Germinal center (tissue), 1 donor: Measurements from ENCODE around the gene PEDS1.
"Not testable (repeated sequence)": the region's sequence is repeated elsewhere in the genome, so short reads cannot be mapped to it uniquely, and the experiment has no call there.

Experiments used
- DNase-seq: peaks from one replicate; pipeline ENCODE4 v3.0.0; 2012; ENCODE audit warnings: mixed read lengths, low spot score

Gene PEDS1

DNA sequence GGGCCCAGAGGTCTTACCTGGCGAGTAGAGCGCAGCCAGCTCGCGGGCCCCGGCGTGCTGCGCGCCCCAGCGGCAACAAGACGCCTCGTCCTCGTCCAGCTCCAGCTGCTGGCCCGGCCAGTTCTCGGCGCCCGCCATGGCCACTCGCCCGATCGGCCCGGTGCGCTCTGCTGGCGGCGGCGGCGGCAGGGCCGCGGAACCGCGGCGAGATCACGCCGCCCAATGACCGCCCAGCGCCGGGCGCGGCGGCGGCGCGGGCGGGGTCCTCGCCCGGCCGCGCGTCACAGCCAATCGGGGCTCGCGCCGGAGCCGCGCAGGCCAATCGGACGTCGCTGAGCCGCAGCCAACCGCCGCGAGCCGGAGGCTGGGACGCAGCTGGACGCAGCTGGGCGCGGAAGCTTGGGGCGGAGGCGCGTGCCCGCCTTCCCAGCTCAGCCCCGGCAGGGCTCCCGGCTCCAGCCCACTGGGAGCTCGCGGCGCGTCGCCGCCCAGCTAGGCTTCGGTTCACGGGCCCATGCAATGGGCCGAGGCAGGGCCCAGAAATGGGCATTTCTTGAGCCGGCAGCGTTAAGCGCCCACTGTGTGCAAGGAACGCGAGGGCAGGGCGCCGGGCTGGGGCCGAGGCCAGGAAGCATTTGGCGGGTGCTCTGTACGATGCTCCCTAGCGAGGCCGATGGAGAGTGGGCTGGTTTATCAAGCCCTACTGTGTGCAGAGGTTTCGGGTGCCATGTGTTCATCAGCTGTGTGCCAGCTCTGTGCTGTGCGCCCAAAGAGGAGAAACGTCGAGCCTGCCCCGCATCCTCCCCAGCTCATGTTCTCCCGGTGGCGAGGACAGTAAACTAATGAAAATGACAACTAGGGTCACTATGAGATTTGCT, at the start of gene PEDS1:
TSS of gene PEDS1 (minus strand) at position 224 of the 878 bp plus-strand sequence. CDS start at position 138, 86 bp downstream.
- DNase-seq: peak; percentile 99

DNA sequence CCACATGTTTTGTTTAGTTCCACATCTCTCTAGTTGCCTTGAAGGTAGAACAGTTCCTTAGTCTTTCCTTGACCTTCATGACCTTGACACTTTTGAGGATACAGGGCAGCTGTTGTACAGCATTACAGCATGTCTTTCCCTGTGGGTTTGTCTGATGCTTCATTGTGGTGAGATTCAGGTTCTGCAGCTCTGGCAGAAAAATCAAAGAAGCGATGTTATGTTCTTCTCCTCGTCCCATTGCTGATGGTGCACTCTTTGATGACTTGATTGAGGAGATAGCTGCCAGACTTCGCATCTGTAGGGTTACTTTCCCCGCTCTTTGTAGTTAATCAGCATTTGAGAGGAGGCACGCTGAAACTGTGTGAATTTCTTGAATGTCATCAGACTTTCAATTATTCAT, 49.2 kb upstream of the PEDS1 start:
- DNase-seq: no peak

DNA sequence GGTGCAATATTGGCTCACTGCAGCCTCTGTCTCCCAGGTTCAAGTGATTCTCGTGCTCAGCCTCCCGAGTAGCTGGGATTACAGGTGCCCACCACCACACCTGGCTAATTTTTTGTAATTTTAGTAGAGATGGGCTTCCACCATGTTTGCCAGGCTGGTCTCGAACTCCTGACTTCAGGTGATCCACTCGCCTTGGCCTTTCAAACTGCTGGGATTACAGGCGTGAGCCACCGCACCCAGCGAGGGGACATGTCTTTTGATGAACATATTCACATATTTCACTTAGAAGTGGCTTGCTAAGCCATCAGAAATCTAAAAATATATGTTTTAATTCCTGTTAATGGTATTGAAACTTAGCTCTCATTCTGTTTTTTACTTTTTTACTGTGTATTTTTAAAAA, 48.2 kb upstream of the PEDS1 start:
- not testable (repeated sequence) for DNase-seq

DNA sequence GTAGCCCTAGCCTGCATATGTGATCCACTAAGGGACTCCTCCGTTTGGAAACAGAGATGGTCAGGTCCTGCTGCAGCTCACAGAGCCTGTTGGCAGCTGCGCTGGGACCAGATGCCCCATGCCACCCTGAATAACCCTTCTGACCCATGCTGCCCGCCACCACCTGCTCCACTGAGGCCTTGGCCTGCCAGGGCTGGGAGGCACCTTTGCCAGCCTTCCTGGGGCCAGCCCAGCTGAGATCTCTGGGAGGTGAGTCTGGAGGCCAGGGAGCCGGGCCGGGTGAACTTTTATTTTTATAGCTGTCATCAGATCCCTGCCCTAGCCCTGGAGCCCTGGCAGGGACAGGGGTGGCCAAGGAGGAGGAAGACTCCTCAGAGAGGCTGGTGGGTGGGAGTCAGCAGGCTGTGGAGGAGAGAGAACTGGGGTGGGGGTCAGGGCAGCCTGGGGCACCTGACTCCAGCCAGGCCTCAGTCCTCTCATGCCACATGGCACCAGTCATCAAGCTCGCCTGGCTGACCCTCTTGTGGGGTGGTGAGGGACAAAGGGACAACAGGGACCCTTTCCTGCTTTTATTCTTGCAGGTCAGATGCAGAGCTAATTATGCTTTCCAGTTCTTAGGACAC, 47.1 kb upstream of the PEDS1 start:
- no peak for DNase-seq

DNA sequence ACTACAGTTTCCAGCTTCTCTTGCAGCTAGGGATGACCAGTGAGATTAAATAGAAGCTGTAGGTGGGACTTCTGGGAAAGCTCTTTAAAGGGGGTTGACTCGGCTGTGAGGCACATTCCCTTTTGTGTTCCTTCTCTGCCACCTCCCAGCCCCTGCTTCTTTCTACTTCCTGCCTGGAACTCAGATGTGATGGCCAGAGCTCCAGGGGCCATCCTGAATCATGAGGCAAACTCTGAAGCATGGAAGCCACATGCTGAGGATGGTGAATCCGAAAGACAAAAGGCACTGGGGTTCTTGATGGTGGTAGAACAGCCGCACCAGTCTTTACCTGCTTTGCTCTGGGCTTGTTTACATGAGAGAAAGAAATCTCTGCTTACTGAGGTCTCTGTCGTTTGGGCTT, 46.2 kb upstream of the PEDS1 start:
- DNase-seq: no peak

DNA sequence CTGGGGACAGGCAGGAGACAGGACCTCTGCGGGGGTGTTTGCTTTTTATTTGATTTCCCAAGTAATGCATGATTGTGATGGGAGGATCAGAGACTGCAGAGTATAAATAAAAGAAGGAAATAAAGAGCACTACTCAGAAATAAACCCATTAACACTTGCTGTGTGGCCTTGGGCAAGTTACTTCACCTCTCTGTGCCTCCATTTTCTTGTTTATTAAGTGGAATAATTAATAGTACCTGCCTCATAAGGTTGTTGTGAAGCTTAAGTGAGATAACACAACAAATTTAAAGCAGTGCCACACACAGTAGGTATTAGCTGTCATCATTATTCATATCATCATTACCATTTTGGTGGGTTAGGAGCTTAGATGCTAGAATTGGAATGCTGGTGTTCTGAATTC, 45.2 kb upstream of the PEDS1 start:
- no peak for DNase-seq

DNA sequence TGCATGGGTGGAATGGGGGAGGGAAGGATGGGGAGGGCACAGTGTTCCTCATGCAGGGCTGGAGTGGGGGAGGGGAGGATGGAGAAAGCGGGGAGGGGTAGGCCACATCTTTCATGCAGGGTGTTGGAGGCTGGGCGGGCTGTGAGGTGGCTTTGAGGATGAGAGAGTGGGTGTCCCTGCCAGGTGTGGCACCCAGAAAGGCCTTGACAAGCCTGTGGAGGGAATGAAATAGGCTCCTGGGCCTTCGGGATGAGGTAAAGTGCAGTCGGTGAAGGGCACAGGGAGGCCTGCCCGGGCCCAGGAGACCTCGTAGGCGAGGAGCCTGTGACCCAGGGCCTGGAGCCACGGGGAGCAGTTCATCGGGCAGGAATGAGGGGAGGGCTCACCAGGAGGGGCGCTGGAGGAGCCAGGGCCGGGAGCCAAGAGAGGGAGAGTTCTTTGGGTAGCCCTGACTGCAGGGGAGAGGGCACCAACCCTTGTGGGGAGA, 44.7 kb upstream of the PEDS1 start:
- DNase-seq: no peak

DNA sequence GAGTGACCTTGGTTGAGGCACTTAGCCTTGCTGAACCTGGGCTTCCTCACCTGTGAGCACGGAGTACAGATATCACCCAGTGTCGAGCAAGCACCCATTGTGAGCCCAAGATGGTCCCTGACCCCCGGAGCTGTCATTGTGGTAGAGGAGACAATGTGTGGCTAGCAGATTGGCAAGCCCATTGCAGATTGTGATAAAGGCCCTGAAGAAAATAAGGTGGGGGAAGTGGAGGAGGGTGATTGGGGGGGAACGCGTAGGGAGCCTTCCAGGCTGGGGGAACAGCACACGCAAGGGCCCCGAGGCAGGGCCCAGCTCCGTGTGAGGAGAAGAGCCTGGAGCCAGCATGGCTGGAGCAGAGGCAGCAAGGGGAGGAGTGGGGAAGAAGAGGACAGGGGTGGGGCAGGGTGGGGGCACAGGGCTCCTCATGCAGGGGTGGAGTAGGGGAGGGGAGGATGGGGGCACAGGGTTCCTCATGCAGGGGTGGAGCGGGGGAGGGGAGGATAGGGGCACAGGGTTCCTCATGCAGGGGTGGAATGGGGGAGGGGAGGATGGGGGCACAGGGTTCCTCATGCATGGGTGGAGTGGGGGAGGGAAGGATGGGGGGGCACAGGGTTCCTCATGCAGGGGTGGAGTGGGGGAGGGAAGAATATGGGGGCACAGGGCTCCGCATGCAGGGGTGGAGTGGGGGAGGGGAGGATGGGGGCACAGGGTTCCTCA, 44.1 kb upstream of the PEDS1 start:
- DNase-seq: no peak

DNA sequence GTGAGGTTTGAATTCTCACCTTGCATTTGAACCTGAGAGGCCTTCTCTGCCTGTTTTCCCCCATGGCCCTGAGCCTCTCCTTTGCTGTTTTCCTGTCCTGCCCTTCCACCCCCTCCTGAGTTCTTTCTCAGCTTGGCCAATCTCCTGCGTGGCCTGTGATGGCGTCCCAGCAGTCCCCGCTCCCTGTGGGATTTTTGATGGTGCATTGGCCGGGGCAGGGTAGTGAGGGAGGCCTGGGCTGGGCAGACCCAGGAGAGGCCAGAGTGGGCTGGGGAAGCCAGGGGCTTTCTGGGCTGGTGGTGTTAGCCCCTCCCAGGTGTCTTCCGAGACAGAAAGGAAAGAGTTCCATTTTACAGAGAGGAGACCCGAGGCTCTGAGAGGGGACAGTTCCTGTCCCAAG, 43.4 kb upstream of the PEDS1 start:
- no peak for DNase-seq

DNA sequence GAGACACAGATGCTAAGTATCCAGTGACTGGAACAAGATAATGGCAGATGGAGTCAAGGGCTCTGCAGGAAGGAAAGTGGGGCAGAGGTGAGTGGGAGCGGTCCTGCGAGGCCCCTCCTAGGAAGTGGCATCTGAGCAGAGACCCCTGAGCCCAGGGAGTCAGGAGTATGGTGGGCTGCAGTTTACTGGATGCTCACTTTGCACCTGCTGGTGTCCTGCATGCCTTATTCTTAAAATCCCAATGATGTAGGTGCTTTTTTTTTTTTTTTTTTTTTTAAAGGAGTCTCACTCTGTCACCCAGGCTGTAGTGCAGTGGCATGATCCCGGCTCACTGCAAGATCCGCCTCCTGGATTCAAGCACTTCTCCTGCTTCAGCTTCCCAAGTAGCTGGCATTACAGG, 42.7 kb upstream of the PEDS1 start:
- no peak for DNase-seq

DNA sequence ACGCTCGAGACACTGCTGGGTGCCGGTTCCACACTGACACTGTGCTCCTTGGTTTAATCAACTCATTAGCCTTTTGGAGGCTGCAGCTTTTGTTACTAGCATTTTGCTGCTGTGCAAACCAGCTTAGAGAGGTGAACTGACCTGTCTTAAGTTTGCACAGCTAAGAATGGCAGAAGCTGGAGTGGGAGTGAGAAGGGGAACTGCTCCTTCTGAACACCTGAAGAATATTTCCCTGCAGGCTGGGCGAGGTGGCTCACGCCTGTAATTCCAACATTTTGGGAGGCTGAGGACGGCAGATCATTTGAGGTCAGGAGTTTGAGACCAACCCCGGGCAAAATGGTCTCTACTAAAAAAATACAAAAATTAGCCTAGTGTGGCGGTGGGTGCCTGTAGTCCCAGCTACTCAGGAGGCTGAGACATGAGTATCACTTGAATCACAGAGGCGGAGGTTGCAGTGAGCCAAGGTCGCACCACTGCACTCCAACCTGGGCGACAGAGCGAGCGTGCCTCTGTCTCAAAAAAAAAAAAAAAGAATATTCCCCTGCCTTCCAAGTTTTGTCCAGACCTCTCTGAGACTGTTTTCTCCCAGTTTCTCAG, 42.1 kb upstream of the PEDS1 start:
- DNase-seq: no peak

DNA sequence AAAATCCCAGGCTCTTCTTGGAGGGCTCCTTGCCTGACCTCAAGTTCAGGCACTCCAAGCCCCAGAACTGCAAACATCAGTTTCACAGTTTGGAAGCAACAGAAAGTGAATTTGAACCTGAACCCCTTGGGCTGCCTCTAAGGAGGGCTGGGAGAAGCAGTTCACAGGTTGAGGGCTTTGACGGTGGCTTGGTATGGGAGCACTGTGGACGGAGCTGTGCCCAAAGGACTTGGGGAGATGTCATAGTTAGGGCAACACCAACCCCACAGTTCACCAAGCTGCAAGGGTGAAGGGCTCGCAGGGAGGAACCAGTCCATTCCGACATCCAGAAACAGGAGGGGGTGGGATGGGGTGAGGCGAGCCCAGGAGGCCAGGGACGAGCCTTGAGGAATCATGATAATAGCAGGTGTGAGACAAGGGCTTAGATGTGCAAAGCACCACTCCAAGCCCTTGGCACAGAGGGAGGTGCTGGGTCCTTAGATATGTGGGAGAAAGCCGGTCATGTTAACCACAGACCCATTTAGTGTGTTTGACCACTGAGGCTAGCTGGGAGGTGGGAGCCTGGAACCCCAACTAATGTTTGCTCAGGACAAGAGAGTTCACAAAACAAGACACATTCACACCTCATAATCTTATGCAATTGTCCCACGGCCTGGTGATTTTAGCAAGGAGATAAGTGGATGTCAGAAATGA, 41.5 kb upstream of the PEDS1 start:
- no peak for DNase-seq

DNA sequence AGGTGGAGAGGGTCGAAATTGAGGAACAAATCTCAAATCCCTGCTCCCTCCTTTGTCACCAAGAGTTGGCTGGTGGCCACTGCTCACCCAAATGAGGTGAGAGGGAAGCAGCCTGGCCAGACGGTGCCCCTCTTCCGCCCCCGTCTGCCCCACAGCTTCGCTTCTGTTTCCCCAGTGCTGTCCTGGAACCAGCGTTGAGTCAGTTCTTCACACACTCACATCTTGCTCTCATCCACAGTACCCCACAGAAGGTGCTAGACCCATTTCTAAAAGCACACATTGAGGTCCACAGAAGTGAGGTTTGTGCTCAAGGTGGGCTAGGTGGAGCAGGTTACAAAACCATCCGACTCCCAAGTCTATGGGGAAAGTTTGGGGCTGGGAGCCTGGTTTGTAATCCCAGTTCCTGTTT, 40.9 kb upstream of the PEDS1 start:
- no peak for DNase-seq

DNA sequence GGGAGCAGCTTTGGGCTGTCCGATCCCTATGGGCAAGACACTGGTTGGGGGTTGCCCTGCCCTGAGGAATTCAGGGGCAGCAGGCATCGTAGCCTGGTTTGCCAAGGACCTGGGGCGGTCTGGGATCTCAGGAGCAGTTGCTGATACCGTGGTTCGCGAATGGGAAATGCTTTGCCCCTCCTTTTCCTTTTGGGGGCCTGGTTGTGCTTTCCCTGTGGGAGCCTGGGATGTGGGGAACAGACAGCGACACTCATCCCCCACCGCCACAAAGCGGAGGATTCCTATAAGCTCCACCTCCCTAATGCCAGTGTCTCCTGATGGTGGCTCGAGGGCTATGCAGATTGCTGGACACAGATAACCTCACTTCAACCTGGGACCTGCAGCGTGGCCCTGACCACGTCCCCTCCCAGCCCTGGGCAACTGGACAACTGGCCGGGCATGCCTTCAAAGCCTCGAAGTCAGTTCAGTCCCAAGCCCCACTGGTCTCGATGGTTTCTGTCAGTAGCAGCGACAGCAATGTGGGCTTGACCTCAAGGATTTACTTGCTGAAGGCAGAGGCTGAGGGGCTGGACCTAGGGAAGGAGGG, 40.4 kb upstream of the PEDS1 start:
- DNase-seq: no peak

DNA sequence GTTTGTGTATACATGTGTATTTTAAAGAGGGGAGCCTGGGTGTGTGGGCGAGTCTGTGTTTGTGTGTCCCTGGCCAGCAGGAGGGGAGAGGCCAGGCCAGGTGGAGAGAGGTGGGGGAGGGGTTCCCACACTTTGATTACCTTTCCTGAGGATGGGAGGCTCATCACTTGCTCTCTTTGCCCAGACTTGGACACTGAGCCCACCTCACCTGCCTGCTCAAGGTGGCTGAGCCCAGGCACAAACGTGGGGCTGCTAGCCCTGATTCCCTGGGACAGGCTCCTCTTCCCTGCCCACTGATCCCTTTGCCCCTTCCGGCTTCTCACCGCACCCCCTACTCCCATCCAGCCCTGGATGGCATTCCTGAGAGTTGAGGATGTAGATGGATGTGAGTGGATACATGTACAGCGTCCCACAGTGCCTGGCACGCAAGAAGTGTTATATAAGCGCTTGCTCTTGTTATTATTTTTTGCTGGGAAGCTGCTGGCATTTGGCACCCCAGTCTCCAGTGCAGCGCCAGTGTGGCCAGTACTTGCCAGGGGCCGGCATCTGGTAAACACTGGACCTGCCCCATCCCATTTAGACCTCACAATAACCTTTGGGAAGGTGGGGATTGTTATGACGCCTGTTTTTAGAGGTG, 39.8 kb upstream of the PEDS1 start:
- no peak for DNase-seq

DNA sequence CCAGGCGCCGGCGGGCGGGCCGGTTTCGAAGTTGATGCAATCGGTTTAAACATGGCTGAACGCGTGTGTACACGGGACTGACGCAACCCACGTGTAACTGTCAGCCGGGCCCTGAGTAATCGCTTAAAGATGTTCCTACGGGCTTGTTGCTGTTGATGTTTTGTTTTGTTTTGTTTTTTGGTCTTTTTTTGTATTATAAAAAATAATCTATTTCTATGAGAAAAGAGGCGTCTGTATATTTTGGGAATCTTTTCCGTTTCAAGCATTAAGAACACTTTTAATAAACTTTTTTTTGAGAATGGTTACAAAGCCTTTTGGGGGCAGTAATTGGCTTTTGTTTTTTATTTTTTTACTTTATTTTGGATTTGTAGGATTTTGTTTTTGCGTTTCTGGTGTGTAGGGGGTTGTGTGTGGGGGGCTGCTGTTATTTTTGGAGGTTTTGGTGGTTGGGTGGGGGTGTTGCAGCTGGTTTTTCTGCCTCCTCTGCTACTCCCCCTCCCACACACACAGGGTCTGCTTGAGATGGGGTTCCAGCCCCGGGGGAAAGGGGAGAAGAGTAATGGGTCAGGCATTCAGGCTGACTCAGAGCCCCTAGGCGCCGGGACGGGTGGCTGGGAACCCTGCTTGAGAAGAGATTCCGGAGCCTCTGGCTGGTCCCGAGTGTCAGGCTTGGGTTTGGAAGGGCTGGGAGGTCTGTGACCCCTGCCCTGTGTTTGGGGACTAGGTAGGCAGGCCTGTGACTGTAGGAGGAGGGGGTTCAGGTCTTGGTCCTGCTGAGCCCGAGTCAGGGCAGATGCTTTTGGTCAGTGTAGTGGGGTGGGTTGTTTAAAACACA, 39.1 kb upstream of the PEDS1 start:
- DNase-seq: peak; percentile 77

DNA sequence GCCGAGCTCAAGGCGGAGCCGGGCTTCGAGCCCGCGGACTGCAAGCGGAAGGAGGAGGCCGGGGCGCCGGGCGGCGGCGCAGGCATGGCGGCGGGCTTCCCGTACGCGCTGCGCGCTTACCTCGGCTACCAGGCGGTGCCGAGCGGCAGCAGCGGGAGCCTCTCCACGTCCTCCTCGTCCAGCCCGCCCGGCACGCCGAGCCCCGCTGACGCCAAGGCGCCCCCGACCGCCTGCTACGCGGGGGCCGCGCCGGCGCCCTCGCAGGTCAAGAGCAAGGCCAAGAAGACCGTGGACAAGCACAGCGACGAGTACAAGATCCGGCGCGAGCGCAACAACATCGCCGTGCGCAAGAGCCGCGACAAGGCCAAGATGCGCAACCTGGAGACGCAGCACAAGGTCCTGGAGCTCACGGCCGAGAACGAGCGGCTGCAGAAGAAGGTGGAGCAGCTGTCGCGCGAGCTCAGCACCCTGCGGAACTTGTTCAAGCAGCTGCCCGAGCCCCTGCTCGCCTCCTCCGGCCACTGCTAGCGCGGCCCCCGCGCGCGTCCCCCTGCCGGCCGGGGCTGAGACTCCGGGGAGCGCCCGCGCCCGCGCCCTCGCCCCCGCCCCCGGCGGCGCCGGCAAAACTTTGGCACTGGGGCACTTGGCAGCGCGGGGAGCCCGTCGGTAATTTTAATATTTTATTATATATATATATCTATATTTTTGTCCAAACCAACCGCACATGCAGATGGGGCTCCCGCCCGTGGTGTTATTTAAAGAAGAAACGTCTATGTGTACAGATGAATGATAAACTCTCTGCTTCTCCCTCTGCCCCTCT, 38.2 kb upstream of the PEDS1 start:
- DNase-seq: peak; percentile 75

DNA sequence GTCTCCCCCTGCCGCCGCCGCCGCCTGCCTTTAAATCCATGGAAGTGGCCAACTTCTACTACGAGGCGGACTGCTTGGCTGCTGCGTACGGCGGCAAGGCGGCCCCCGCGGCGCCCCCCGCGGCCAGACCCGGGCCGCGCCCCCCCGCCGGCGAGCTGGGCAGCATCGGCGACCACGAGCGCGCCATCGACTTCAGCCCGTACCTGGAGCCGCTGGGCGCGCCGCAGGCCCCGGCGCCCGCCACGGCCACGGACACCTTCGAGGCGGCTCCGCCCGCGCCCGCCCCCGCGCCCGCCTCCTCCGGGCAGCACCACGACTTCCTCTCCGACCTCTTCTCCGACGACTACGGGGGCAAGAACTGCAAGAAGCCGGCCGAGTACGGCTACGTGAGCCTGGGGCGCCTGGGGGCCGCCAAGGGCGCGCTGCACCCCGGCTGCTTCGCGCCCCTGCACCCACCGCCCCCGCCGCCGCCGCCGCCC, 37.6 kb upstream of the PEDS1 start:
- peak; percentile 39 for DNase-seq
